B cell (primary cell): ENCODE data around the gene TLR2. TPM values are rescaled to one million over a fixed set of nuclear protein-coding genes. Genes with fewer than 3 reads are reported as not detected.

Source experiments
- ATAC-seq: fragments of 200-7000 bp; cut with Tn5 transposase; one replicate; pipeline ENCODE4 v1.10.0; 2021; ENCODE audit warnings: low read depth, mild to moderate bottlenecking, moderate number of reproducible peaks, moderate library complexity
- CTCF ChIA-PET: fragments of 350-600 bp; sonication (Branson Sonifier 250); formaldehyde crosslinking; loops from one replicate; lab custom pipeline; 2021; ENCODE audit warnings: antibody characterized with exemption, inconsistent platforms; lab: Charles Lee
- POLR2A ChIA-PET: fragments of 350-600 bp; sonication (Branson Sonifier 250); formaldehyde crosslinking; loops from one replicate; lab custom pipeline; 2021; ENCODE audit warnings: antibody characterized with exemption; lab: Charles Lee
- DNase-seq: peaks from one replicate; pipeline ENCODE4 v3.0.0; 2013
- H2AFZ ChIP-seq: 2 replicates; pipeline ENCODE4 v1.6.1; 2012; ENCODE audit warnings: mild to moderate bottlenecking, low read depth, low read length; ENCODE audit not compliant: insufficient read depth, poor library complexity, severe bottlenecking
- H3K27ac ChIP-seq, 2 donors: 1 replicate in 1 of 2; 2 replicates in 1 of 2; pipeline ENCODE4 v1.5.1; 2012 to 2013; ENCODE audit warnings: low read length in 2 of 2, mild to moderate bottlenecking in 2 of 2, moderate library complexity in 1 of 2
- H3K27me3 ChIP-seq, 4 experiments: fragments of 200-600 bp in 1 of 4; sonication (generic) in 1 of 4; replicated peaks in 1 of 4; 1 replicate in 2 of 4; 2 replicates in 2 of 4; pipeline versions ENCODE4 v1.6.1 to v1.7.0; 2013 to 2016; ENCODE audit warnings: low read length in 3 of 4, mild to moderate bottlenecking in 2 of 4, mixed read lengths in 1 of 4, moderate library complexity in 1 of 4; ENCODE audit not compliant: insufficient read depth in 4 of 4, control insufficient read depth in 3 of 4; ENCODE audit errors: control extremely low read depth in 1 of 4
- H3K36me3 ChIP-seq, 2 experiments: replicated peaks in 1 of 2; 1 replicate in 1 of 2; 2 replicates in 1 of 2; pipeline versions ENCODE4 v1.6.1 to v1.7.1; 2013; ENCODE audit warnings: low read length in 1 of 2; ENCODE audit not compliant: insufficient read depth in 2 of 2, control insufficient read depth in 1 of 2; ENCODE audit errors: control extremely low read depth in 1 of 2, extremely low read depth in 1 of 2
- H3K4me1 ChIP-seq, 2 donors: fragments of 200-600 bp in 1 of 2; sonication (generic) in 1 of 2; 1 replicate in 1 of 2; 2 replicates in 1 of 2; pipeline versions ENCODE4 v1.5.1 to v1.6.1; 2013 to 2017; ENCODE audit warnings: low read length in 2 of 2; ENCODE audit not compliant: control insufficient read depth in 2 of 2, insufficient read depth in 2 of 2
- H3K4me2 ChIP-seq: replicated peaks from 2 replicates; pipeline ENCODE3; 2012; ENCODE audit warnings: mild to moderate bottlenecking, low read depth, low read length; ENCODE audit not compliant: poor library complexity, severe bottlenecking
- H3K4me3 ChIP-seq, 5 experiments: fragments of 200-600 bp in 1 of 5; sonication (generic) in 1 of 5; 1 replicate in 3 of 5; 2 replicates in 2 of 5; pipeline versions ENCODE4 v1.5.1 to v1.7.0; 2011 to 2016; ENCODE audit warnings: low read length in 4 of 5, mild to moderate bottlenecking in 4 of 5, low read depth in 2 of 5, control low read depth in 1 of 5, moderate library complexity in 1 of 5; ENCODE audit not compliant: insufficient read depth in 1 of 5; ENCODE audit errors: control extremely low read depth in 1 of 5, extremely low read depth in 1 of 5
- H3K79me2 ChIP-seq: fragments of 200-600 bp; sonication (generic); one replicate; pipeline ENCODE4 v1.6.0; 2016; ENCODE audit warnings: low read length; ENCODE audit not compliant: control insufficient read depth, insufficient read depth
- H3K9ac ChIP-seq: fragments of 200-600 bp; sonication (generic); 2 replicates; pipeline ENCODE4 v1.6.1; 2017; ENCODE audit warnings: mild to moderate bottlenecking, low read length, moderate library complexity
- H3K9me3 ChIP-seq, 3 donors: one replicate each; pipeline versions ENCODE4 v1.6.1 to v1.7.1; 2013; ENCODE audit warnings: low read length in 2 of 3; ENCODE audit not compliant: control insufficient read depth in 2 of 3, insufficient read depth in 1 of 3; ENCODE audit errors: control extremely low read depth in 1 of 3
- H4K20me1 ChIP-seq: 2 replicates; pipeline ENCODE4 v1.6.0; 2012; ENCODE audit warnings: mild to moderate bottlenecking, low read length; ENCODE audit not compliant: insufficient read depth, control insufficient read depth, poor library complexity, severe bottlenecking
- H3K27ac Mint-ChIP-seq: one replicate; pipeline ENCODE4 v1.8.0; 2021; ENCODE audit warnings: mixed read lengths
- H3K27me3 Mint-ChIP-seq: one replicate; pipeline ENCODE4 v1.8.0; 2021; ENCODE audit warnings: mixed read lengths
- H3K4me1 Mint-ChIP-seq: one replicate; pipeline ENCODE4 v1.8.0; 2021; ENCODE audit warnings: mixed read lengths
- H3K4me3 Mint-ChIP-seq: one replicate; pipeline ENCODE4 v1.8.0; 2021; ENCODE audit warnings: mixed read lengths
- H3K9me3 Mint-ChIP-seq: one replicate; pipeline ENCODE4 v1.8.0; 2022; ENCODE audit warnings: mixed read lengths; ENCODE audit not compliant: insufficient read depth
- EZH2 ChIP-seq: IDR thresholded peaks from 2 replicates; pipeline ENCODE4 v1.6.1; 2012; ENCODE audit warnings: borderline replicate concordance, low read depth, mild to moderate bottlenecking, moderate library complexity, low read length; ENCODE audit not compliant: insufficient read depth, poor library complexity, severe bottlenecking
- WGBS: methylation state at CpG from one replicate; pipeline ENCODE4 v1.1.5; 2013; ENCODE audit warnings: missing lambda C conversion rate; ENCODE audit not compliant: insufficient coverage; 5-methylcytosine and 5-hydroxymethylcytosine counted together
- intact Hi-C: fragments of 100-400 bp; cut with micrococcal nuclease; formaldehyde crosslinking; loops from one replicate; pipeline ENCODE4 v1.10.0; 2022
- polyA plus RNA-seq: library from polyadenylated mRNA; depleted of rRNA; stranded (reverse); fragments of >200 nt; gene quantifications from 2 replicates; pipeline ENCODE4 v1.2.3, GENCODE V29; 2012
- total RNA-seq, 2 donors: library from RNA; stranded (reverse); fragments of 120-200 nt in 1 of 2; gene quantifications; 1 replicate in 1 of 2; 2 replicates in 1 of 2; pipeline versions ENCODE4 v1.2.3 to v1.2.4, GENCODE V29; 2013 to 2022
- TF ChIP-seq, protein P1 (sequence below): fragments of 200-600 bp; IDR thresholded peaks from one replicate; pipeline ENCODE4 v1.8.0; 2022; ENCODE audit warnings: antibody characterized with exemption, mild to moderate bottlenecking

TLR2 gene
- total and polyA plus RNA-seq, 2 donors (not counting 1 experiment from before 2014, with no cell fraction given): 3.3 to 5.0 TPM

DNA sequence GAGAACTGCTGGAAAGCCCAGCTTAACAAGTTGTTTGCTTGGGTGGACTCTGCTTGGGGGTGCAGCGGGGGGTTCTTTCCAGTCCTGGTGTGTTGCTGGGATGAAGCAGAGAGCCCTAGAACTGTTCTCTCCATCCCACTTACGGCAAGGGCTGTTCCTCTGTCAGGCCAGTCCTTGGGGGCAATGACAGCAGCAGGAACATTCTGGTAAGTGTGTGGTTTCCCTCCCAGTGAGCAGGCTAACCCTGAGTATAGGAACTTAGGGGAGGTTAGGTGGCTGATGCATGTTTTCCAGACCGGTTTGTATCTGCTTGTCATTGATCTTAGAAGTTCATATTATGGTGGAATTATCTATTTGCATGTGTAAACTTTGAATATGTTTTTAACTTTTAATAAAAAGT is 46.9 kb upstream of the TLR2 start:
- H3K4me1 ChIP-seq: no peaks in the 10 kb centered on the region
- H3K27ac Mint-ChIP-seq: no peak overlapping the region
- no peak overlapping the region for H3K4me3 ChIP-seq
- 100% methylated on average over 2 of the region's 3 CpGs for WGBS
- no peaks in the 10 kb centered on the region for H3K9me3 Mint-ChIP-seq
- no peak overlapping the region for H2AFZ ChIP-seq
- ATAC-seq (no peak), DNase-seq (no peak)
- H3K4me2 ChIP-seq: no peak overlapping the region
- H3K9me3 ChIP-seq: peaks cover 0 to 10% (median 0%) of the 10 kb centered on the region in 3 donors
- H3K27ac ChIP-seq: no peak overlapping the region
- peaks cover 11% of the 10 kb centered on the region for H4K20me1 ChIP-seq
- no peaks in the 10 kb centered on the region for H3K27me3 Mint-ChIP-seq
- intact Hi-C loops: no loop called here
- H3K4me1 Mint-ChIP-seq: peaks cover 3% of the 10 kb centered on the region
- H3K9ac ChIP-seq: no peak overlapping the region
- no peaks in the 10 kb centered on the region for H3K79me2 ChIP-seq
- no peaks in the 10 kb centered on the region for H3K27me3 ChIP-seq
- POLR2A ChIA-PET: no interaction called here
- H3K4me3 Mint-ChIP-seq: no peak overlapping the region
- CTCF ChIA-PET: interaction anchor here (3.8 kb wide), 1 partner anchor 113 kb away, joined by 36 read pairs; no protein-coding TSS in a partner anchor
- TF ChIP-seq, protein P1, sequence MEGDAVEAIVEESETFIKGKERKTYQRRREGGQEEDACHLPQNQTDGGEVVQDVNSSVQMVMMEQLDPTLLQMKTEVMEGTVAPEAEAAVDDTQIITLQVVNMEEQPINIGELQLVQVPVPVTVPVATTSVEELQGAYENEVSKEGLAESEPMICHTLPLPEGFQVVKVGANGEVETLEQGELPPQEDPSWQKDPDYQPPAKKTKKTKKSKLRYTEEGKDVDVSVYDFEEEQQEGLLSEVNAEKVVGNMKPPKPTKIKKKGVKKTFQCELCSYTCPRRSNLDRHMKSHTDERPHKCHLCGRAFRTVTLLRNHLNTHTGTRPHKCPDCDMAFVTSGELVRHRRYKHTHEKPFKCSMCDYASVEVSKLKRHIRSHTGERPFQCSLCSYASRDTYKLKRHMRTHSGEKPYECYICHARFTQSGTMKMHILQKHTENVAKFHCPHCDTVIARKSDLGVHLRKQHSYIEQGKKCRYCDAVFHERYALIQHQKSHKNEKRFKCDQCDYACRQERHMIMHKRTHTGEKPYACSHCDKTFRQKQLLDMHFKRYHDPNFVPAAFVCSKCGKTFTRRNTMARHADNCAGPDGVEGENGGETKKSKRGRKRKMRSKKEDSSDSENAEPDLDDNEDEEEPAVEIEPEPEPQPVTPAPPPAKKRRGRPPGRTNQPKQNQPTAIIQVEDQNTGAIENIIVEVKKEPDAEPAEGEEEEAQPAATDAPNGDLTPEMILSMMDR: no peak
- TF ChIP-seq EZH2: no peak
- H3K36me3 ChIP-seq: peaks cover 3 to 58% of the 10 kb centered on the region in 2 experiments

DNA sequence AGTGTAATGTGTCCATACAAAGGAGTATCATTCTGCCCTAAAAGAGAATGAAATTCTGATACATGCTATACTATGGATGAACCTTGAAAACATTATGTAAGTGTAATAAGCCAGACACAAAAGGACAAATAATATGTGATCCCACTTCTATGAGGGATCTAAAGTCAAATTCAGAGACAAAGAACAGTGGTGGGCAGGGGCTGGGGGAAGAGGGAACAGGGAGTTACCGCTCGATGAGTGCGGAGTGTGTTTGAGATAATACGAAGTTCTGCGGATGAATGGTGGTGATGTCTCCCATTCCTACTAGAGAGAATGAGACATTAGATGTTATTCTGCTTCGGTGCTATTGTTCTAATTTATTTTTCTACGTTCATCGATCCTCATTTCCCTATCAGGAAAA is 46.1 kb upstream of the TLR2 start:
- Histone ChIP-seq H3K79me2 (no peaks in the 10 kb centered on the region), H3K4me3 (no peak overlapping the region), H3K27ac (no peak overlapping the region), H3K27me3 (no peaks in the 10 kb centered on the region), H4K20me1 (peaks cover 6% of the 10 kb centered on the region), H3K4me2 (no peak overlapping the region), H3K9ac (no peak overlapping the region), H3K9me3 (peaks cover 0 to 10% (median 0%) of the 10 kb centered on the region in 3 donors), H3K36me3 (peaks cover 1 to 50% of the 10 kb centered on the region in 2 experiments), H3K4me1 (no peaks in the 10 kb centered on the region), H2AFZ (no peak overlapping the region)
- Mint-ChIP-seq H3K27ac (no peak overlapping the region), H3K9me3 (no peaks in the 10 kb centered on the region), H3K4me3 (no peak overlapping the region), H3K27me3 (no peaks in the 10 kb centered on the region), H3K4me1 (peaks cover 3% of the 10 kb centered on the region)
- ChIA-PET POLR2A (no interaction called here), CTCF (no interaction called here)
- no peak for TF ChIP-seq EZH2
- TF ChIP-seq, protein P1: no peak
- ATAC-seq (no peak), DNase-seq (no peak)
- intact Hi-C loops: no loop called here
- 100% methylated on average over 4 of the region's 8 CpGs for WGBS
